HG02623 (cell line): ENCODE results near the gene OMG.
"Not testable (repeated sequence)": the region's sequence is repeated elsewhere in the genome, so short reads cannot be mapped to it uniquely, and the experiment has no call there.

Experiments
- ATAC-seq: cut with Tn5 transposase; IDR thresholded peaks from one replicate; pipeline ENCODE4 v1.9.1; 2021; ENCODE audit warnings: moderate library complexity; ENCODE audit not compliant: unreplicated experiment

The OMG gene, protein sequence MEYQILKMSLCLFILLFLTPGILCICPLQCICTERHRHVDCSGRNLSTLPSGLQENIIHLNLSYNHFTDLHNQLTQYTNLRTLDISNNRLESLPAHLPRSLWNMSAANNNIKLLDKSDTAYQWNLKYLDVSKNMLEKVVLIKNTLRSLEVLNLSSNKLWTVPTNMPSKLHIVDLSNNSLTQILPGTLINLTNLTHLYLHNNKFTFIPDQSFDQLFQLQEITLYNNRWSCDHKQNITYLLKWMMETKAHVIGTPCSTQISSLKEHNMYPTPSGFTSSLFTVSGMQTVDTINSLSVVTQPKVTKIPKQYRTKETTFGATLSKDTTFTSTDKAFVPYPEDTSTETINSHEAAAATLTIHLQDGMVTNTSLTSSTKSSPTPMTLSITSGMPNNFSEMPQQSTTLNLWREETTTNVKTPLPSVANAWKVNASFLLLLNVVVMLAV

DNA sequence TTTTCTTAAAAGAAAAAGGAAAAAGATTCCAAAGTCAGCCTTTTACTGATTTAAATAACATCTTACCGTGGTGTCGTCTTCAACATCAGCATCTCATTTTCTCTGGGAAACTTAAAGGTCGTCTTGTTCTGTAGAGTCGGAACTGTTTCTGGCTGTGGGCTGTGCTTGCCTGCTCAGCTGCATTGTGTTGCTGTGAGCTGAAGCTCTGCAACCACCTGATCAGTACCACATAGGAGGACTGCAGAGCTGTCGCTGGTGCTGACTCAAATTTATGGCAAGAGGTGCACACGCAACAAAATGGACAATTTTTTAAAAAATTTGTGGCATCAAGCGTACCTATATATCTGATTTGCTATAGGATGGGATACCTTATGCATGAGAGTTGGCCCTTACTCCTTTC is at the start of gene OMG:
Gene OMG (minus strand): TSS at position 150 of the 400 bp plus-strand sequence. CDS start 908 bp downstream, outside the sequence.
- no peak for ATAC-seq

DNA sequence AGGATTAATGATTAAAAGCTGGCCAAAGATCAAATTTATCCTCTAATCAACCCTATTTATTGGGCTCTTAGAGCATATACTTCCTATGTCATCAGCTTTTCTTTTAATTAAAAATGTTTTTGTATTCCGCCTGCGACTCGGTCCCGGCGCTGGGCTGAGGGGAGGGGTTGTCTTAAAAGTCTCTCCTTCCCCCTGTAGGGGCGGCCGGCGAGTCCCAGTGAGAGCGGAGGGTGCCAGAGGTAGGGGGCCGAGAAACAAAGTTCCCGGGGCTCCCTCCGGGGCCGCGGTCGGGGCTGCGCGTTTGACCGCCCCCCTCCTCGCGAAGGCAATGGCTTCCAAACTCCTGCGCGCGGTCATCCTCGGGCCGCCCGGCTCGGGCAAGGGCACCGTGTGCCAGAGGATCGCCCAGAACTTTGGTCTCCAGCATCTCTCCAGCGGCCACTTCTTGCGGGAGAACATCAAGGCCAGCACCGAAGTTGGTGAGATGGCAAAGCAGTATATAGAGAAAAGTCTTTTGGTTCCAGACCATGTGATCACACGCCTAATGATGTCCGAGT is 48.2 kb upstream of the OMG start:
- ATAC-seq = not testable (repeated sequence)

DNA sequence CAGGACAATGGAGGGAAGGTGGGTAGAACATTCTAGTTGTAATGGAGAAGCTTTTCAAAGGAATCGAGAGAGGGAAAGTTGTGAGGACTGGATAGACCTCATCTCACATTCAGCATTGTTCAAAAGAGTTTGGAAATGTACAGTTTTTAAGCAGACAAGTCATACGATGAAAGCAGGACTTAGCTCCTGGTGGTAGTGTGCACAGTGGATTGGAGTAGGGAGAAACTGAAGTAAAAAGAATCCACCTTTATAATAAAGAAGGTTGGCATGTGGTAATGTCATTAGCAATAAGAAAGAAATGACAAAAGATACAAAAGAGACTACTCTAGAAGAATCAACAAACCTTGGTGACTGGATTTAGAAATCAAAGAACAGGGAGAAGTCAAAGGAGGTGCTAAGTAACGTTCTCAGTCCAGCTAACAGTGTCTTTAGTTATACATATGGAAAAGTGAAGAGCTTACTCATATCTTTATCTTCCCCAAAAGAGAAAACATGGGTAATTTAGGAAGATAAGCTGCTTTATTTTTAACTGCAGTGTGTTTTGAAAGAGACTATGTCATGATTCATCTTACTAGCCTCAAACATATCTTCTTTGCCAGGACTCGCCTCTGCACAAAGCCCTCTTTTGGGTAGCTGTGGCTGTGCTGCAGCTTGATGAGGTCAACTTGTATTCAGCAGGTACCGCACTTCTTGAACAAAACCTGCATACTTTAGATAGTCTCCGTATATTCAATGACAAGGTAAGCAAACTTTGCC is 43.0 kb upstream of the OMG start:
- no peak for ATAC-seq

DNA sequence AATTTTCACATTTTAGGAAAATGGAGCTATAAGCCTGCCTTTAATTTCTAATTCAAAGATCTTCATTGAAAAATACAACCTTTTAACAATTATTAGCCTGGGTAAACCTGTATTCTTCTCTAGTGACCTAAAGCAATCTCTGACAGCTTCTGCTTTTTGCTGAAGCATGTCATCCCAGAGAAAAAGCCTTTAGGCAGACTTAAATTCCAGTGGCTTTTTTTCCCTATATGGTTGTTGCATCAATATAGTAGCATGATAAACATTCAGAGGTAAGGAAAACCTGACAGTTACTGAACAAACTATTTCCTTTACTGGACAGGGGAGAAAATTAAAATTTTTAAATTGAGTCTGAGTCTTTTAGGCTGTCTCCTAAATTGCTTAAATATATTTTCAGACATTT is 32.2 kb upstream of the OMG start:
- no peak for ATAC-seq

DNA sequence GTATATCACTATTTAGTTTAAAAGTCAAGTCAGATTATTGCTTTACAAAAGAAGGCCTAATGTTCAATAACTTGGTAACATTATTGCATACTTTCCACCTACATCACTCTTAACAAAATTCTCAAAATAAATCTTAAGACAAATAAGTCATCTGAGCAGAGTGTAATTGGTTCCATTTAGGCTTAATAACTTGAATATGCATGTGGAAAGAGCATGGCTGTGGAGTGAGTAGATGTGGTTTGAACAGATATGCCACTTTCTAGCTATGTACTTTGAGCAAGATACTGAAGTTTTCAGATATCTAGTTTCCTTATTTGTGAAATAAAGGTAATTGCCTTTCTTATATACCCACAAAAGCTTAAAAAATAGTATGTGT is 31.1 kb upstream of the OMG start:
- ATAC-seq = no peak

DNA sequence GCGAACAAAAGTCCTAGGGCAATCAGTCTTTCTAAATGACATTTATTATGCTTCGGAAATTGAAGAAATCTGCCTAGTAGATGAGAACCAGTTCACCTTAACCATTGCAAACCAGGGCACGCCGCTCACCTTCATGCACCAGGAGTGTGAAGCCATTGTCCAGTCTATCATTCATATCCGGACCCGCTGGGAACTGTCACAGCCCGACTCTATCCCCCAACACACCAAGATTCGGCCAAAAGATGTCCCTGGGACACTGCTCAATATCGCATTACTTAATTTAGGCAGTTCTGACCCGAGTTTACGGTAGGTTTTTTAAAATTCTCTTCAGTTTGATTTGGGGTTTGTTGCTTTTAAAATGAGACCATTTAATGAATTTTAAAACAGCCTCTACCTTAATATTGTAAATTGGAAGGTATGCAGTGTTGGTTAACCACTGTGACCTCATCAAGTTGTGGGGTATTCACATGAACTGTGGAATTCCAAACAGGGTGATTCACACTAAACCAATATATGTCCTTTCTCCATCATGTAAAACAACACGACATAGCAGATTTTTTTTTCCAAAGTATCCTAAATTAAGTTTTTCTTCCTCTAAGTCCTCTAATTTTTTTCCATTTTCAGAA is 30.6 kb upstream of the OMG start:
- no peak for ATAC-seq

DNA sequence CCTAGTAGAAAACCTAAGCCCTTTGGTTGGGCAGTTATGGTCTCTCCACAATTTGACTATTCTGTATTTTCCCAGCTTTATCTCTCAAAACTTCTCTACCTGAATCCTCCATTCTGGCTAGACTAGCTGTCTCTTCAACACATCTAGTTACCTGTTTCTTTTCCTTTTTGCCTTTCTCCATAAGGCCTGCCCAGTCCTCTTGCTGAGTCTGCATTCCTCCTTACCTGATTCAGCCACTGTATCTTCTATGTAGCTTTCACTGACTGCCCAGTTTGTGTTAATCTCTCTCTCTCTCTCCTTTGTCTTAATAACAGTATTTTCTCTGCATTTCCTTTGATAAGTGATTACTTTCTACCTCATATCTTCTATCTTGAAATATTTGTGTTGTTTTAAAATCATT is 26.5 kb upstream of the OMG start:
- no peak for ATAC-seq

DNA sequence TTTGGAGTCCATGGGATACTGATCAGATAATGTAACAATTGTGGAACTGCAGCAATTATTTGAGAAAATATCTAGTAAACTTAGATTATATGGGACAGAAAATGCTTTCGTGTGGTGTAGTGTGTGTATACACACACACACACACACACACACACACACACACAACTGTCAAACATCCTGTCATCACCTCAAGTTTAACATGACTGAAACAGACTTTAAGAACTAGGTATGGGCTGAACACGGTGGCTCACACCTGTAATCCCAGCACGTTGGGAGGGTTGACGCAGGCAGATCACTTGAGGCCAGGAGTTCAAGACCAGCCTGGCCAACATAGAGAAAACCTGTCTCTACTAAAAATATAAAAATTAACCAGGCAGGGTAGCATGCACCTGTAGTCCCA is 24.9 kb upstream of the OMG start:
- no peak for ATAC-seq

DNA sequence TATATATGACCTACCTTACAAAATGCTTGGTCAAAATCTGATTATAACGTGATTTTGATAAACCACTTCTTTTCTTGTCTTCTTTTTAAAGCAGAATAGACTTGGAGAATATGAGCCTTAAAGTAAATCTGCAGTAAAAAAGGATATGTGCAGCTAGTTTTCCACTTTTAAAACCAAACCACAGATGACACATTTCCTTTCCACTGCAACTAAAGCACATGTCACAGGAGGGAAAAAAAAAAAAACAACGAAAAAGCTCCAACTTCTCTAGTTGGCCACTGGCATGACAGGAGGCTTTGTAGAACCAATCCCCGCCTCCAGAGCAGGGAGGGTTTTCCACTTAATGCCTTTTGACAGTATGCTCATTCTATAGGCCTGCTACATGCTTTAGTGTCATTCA is 24.4 kb upstream of the OMG start, which contains the start of gene EVI2A:
Gene EVI2A (minus strand): TSS at position 142 of the 400 bp plus-strand sequence. CDS start 2,609 bp downstream, outside the sequence.
- ATAC-seq = no peak

DNA sequence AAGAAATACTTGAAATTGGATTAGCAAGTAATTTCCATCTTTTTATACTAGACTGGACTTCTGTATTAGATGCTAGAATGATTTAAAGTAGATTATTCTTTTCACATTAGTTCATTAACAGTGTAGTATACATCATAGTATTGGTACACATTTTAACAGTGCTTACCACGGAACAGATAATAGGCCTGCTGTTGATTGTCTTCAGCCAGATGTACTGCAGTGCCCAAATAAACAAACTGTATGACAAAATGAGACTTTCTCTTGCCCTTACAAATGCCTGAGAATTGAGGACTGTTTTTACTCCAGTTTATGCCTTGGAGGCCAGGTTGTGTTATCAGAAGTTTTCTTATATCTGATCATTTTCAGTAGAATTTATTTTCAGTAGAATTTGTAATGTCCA is 23.8 kb upstream of the OMG start:
- ATAC-seq = no peak

DNA sequence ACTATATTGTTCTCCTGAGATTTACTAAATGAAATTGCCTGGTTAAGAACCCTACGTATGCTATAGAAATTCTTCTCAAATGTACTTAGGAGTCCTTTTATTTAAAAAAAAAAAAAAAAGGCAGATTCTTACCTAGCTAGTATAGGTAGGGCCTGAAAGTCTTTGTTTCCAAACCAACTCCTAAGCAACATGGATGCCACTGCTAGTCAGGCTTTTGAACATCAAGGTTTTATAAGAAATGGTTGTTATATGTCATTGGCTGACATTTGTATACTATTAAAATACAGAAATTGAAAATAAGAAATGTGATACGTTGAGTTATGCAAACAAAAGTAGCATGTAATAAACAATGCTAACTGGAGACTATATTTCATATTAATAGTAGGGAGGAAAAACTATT is 23.2 kb upstream of the OMG start:
- ATAC-seq = no peak

DNA sequence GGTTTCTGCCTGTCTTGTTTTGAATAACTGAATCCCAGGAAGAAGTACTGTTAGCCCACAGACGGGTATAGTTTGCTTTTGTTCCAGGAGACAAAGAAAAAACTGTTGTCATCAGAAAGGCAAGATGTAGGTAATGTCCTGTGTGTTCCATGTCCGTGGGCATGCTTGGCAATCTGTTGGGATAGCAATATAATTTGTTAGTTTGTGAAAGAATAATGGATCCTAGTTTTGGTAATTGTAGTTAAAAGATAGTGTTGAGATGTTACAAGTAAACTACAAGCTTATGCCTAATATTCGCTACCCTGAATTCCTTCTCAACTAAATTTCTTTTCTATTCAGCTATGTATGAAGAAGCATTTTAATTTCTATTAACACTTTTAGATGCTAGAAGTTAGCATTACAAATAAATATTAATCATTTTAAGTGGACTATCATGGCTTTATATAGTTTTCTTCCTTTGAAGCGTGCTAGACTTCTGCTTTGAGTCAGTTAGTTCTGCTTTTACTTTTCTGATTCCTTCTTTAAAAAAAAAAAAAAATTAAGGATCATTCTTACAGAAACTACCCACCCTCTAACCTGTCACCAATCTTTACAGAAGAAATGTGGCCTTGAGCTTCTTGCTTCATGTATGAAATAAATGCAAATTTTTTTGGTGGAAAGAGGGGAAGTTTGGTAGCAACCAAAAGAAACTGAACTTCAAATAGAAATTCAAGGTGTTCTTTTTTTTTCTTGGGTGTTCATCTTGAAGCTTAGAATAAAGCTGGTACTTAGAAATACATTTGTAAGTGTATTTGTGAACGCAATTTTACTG is 22.0 kb upstream of the OMG start:
- no peak for ATAC-seq

DNA sequence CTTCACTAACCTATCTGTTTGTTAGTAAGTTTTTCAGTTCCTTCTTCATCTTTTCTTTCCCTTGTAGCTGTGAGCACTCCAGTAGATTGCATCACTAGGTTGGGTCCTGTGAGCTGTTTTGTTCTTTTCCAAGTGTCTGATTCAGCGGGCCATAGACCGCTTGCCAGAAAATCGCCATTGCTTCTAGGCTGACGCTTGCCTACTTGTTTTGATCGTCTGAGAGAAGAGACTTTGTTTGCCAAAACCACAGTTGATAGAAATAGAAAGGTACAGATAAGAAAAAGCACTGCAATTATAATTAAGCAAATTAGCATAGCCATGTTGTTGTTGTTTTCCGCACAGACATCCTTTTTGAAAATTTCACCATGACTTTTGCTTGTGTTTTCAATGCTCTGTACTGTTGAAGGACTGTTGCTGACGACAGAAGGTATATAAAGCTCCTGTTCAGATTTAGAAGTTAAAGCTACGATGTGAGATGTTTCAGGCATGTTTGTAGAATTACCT is 21.3 kb upstream of the OMG start:
- no peak for ATAC-seq

DNA sequence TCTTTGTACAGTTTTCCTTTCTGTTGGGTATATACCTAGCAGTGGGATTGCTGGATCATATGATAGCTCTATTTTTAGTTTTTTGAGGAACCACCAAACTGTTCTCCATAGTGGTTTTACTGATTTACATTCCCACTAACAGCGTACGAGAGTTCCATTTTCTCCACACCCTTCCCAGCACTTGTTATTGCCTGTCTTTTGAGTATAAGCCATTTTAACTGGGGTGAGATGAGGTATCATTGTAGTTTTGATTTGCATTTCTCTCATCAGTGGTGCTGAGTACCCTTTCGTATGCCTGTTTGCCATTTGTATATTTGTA is 17.7 kb upstream of the OMG start:
- no peak for ATAC-seq

DNA sequence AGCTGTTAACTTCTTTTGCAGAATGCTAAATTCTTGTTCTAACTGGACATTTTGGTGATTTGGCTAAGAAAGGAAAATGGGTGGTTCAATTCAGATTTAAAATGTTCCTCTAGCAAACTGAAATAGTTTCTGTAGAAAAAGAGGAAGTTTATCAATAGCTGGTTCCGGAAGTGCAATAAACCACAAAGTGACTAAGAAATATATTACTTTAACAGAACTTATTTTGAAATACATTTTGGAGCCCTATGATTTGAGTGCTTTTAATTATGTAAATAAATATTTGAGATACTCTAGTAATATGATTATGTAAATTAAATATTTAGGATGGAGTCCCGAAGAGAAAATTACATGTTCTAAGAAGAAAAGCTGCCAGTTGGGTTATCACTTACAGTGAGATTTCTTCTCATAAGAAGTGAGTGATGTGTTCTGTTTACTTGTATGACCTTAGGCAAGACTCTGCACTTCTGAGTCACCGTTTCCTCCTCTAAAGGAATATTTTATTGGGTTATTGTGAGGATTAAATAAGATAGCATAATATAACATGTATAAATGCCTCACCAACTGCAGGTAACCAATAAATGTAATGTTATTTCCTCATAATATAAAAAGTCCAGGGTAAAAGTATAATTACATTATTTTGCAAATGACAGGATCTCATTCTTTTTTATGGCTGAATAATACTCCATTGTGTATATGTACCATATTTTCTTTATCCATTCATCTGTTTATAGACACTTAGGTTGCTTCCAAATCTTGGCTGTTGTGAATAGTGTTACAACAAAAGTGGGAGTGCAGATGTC is 17.1 kb upstream of the OMG start, which contains the start of gene EVI2B:
Gene EVI2B (minus strand): TSS at position 73 of the 800 bp plus-strand sequence. CDS start 8,445 bp downstream, outside the sequence.
- no peak for ATAC-seq

DNA sequence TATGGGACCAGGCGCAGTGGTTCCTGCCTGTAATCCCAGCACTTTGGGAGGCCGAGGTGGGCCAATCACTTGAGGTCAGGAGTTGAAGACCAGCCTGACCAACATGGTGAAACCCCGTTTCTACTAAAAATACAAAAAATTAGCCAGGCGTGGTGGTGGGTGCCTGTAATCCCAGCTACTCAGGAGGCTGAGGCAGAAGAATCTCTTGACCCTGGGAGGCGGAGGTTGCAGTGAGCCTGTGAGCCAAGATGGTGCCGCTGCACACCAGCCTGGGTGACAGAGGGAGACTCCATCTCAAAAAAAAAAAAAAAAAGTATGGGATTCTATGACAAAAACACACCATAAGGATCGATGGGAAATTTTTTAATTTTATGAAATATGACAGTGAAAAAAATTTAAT is 15.2 kb upstream of the OMG start:
- not testable (repeated sequence) for ATAC-seq

DNA sequence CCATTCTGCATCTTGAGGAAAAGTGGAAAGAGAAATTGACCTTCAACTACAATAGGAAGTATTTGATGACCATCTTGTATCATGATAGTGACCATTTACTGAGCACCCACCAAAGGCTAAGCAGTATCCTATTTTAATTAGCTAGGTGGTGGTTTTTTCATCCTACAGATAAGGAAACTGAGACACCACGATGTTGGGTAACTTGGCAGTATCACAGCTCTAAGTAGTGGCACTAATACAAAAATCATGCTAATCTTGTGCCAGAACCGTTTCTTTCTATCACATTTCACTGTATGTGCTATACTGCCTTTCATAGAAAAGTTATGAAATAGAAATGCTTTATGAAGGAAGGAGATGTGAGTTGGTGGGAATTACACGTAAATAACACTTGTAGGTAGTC is 14.5 kb upstream of the OMG start:
- no peak for ATAC-seq

DNA sequence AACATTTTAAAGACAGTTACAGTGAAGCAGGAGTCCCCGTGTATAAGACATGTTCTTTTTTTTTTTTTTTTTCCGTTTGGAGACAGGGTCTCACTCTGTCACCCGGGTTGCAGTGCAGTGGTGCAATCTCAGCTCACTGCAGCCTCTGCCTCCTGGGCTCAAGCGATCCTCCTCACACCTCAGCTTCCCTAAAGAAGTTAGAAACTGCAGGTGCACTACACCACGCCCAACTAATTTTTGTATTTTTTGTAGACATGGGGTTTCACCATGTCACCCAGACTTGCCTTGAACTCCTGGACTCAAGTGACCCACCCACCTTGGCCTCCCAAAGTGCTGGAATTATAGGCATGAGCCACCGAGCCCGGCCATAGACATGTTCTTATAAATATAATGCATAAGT is 13.8 kb upstream of the OMG start:
- ATAC-seq = no peak

DNA sequence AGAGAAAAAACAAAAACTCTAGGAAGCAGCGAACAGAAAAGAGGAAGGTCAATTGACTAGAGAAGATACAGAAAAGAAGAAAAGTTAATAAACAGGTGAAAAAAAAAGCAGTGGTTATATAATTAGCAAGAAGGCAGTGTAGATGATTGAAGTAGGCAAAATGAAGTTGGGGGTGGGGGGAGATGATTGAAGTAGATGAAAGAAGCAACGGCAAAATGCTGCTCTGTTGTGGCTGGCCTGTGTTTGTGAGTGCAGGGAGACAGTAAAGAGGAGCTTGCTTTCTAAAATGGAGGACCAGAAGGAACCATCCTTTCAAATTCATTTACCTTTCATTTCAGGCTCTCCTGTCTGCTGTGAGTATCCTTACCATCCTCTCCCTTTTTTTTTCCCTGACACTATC is 13.2 kb upstream of the OMG start:
- ATAC-seq = no peak

DNA sequence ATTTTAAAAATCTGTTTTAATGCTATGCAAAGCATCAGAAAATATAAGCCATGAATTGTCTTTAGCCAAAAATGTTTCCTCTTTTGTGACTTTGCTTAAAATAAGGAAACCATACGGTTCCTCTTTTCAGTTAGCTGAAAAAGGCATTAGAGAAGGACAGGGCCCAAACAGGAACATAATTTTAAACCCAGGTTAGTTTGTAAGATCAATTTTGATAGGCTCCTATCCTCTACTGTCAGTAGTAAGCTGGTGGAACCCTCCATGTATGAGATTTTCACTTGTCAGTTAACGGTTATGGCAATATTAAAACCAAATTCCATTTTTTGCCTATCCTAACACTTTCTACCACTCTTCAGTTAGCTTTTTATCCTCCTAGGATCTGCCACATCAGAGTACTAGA is 12.5 kb upstream of the OMG start:
- ATAC-seq = no peak
